ENCODE results near the gene JOSD1.

GRCh38 chr22:38652859-38653258 is 47.9 kb downstream of the JOSD1 start:
- TF ChIP-seq CTCF (IDR thresholded peaks at IDR 0.05 in 2 of 3, conservative IDR thresholded peaks at IDR 0.05 in 1 of 3; ENCODE audit: control insufficient read depth in 2 of 3, extremely low read depth in 1 of 3, insufficient read depth in 1 of 3, low read depth in 3 of 3, low read length in 3 of 3): no peak
- TF ChIP-seq SIN3A (IDR thresholded peaks at IDR 0.05; ENCODE audit: low read depth, low read length): no peak
- no peak for TF ChIP-seq POLR2AphosphoS5 (IDR thresholded peaks at IDR 0.05; ENCODE audit: low read length)
- no peak for TF ChIP-seq ZBTB40 (IDR thresholded peaks at IDR 0.05; ENCODE audit: borderline replicate concordance)
- no peak for TF ChIP-seq MTA3 (IDR thresholded peaks at IDR 0.05; ENCODE audit: borderline replicate concordance, low read length)
- no peak for TF ChIP-seq MAX (IDR thresholded peaks at IDR 0.05; ENCODE audit: low read depth, low read length)
- TF ChIP-seq RBBP5 (conservative IDR thresholded peaks at IDR 0.05): no peak
